ENCODE measurements around the gene FNDC3B.

FNDC3B gene

GRCh38 chr3:172313671-172314070 is 274.3 kb downstream of the FNDC3B start:
- no peak for DNase-seq (ENCODE audit: low read depth)
- TF ChIP-seq CTCF (conservative IDR thresholded peaks at IDR 0.05; ENCODE audit: control insufficient read depth, insufficient read depth, low read depth, low read length) = no peak
- no peak overlapping the region for H3K4me3 ChIP-seq (ENCODE audit: control insufficient read depth, low read depth, low read length)

GRCh38 chr3:172314591-172315160 is 275.3 kb downstream of the FNDC3B start:
- DNase-seq (ENCODE audit: low read depth) = no peak
- H3K4me3 ChIP-seq (ENCODE audit: control insufficient read depth, low read depth, low read length) = no peak overlapping the region
- TF ChIP-seq CTCF (conservative IDR thresholded peaks at IDR 0.05; ENCODE audit: control insufficient read depth, insufficient read depth, low read depth, low read length) = no peak

- no peak for TF ChIP-seq CTCF (conservative IDR thresholded peaks at IDR 0.05; ENCODE audit: control insufficient read depth, insufficient read depth, low read depth, low read length)
- peak; percentile 85 for DNase-seq (ENCODE audit: low read depth)
- no peak overlapping the region for H3K4me3 ChIP-seq (ENCODE audit: control insufficient read depth, low read depth, low read length)
These were observed 276.2 kb downstream of the FNDC3B start for GRCh38 chr3:172315401-172316091.

GRCh38 chr3:172316758-172317157 is 277.4 kb downstream of the FNDC3B start:
- no peak for TF ChIP-seq CTCF (conservative IDR thresholded peaks at IDR 0.05; ENCODE audit: control insufficient read depth, insufficient read depth, low read depth, low read length)
- H3K4me3 ChIP-seq (ENCODE audit: control insufficient read depth, low read depth, low read length) = no peak overlapping the region
- DNase-seq (ENCODE audit: low read depth) = no peak

GRCh38 chr3:172317481-172317880 is 278.1 kb downstream of the FNDC3B start:
- no peak overlapping the region for H3K4me3 ChIP-seq (ENCODE audit: control insufficient read depth, low read depth, low read length)
- DNase-seq (ENCODE audit: low read depth) = no peak
- no peak for TF ChIP-seq CTCF (conservative IDR thresholded peaks at IDR 0.05; ENCODE audit: control insufficient read depth, insufficient read depth, low read depth, low read length)

GRCh38 chr3:172317984-172318383 is 278.6 kb downstream of the FNDC3B start:
- DNase-seq (ENCODE audit: low read depth) = peak; percentile 96
- H3K4me3 ChIP-seq (ENCODE audit: control insufficient read depth, low read depth, low read length) = no peak overlapping the region

More at GRCh38 chr3:172317984-172318383, 278.6 kb downstream of the FNDC3B start:
- TF ChIP-seq CTCF (conservative IDR thresholded peaks at IDR 0.05; ENCODE audit: control insufficient read depth, insufficient read depth, low read depth, low read length) = no peak

Measured in fibroblast of mammary gland (primary cell).